Measurements from ENCODE around the gene DECR2.
"Not testable (repeated sequence)": the region's sequence is repeated elsewhere in the genome, so short reads cannot be mapped to it uniquely, and the experiment has no call there.

DECR2 gene

DNA sequence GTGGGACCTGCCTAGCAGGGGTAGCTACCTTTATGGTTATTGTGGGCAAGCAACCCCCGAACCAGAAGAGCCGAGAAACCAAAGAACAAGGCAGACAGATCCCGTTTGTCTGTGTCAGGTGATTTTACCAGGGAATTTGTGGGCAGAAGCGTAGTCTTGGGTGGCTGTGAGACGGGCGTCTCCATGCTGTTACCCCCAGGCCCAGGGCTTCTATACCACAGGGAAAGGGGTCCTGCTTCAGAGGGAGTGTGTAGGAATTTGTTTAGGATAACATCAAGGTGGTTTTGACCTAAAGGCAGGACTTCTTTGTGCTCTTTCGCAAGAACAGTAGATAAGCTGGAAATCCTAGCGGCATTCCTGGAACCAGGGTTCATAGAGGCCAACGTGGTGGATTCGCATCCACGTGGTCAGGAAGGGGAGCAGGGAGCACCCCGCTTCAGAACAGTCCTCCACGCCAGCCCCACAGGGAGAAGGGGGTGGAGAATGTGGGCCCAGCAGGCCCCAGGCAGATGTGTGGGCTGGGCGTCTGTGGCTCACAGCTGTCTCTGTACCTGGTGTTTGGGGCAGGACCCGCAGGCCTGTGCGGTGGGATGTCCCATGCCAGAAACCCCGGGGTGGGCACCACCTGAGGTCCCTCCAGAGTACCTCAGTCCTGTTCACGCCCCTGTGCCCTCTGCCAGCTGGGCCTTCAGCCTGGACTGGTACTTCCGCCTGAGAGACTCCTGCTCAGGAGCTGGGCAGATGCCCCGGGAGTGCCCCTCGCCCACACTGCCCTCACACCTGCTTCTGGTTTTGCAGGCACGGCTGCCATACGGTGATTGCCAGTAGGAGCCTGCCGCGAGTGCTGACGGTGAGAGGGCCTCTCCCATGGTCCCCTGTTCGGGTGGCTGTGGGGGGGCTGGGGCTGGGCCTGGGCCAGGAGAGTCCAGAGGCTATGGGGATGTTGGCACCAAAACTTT, 4.1 kb downstream of the DECR2 start:
- no peak for DNase-seq

DNA sequence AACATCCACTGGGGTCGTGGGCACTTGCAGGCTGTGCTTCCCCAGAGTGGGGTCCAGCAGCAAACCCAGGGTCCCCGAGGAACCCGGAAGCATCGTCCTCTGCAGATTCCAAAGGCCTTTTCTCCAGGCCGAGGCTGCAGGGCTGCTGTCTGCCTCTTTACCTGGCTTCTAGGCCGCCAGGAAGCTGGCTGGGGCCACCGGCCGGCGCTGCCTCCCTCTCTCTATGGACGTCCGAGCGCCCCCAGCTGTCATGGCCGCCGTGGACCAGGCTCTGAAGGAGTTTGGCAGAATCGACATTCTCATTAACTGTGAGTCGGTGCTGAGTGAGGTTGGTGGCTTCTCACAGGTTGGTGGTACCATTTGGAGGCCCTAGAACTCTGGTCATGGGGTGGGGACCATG, 5.6 kb downstream of the DECR2 start:
- DNase-seq = no peak

- DNase-seq = no peak
These were observed 9.0 kb downstream of the DECR2 start for GRCh38 chr16:410516-411178.

DNA sequence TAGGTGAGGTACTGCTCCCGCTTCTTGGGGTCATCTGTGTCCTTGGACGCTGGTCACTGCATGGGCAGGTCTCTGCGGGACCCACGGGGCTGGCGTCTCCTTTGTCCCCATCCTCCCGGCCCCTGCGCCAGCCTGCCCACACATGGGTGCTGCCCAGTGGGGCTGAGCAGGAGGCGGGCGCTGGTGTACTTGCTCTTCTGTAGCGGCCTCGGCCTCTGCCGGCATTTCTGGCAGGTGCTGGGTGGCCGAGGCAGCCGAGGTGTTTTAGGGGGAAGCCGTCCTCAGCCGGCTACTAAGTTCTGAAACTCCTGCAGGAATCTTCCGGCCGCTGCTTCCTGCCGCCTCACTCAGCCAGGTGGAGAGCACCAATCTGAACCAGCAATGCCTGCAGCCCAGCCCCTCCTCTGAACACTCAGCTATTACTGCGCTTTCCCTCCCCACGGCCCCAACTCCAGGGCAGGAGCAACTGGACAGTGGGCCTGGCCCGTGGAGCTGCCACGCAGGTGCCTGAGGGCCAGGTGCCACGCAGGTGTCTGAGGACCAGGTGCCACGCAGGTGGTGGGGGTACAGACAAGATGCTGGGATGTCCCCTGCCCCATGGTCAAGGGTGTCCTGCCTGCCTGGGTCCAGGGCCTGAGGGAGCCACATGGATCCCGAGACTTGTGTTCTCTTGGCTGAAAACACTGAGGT, 10.0 kb downstream of the DECR2 start:
- DNase-seq = no peak

- DNase-seq = no peak
These were observed 12.9 kb downstream of the DECR2 start for GRCh38 chr16:414395-415169.

DNA sequence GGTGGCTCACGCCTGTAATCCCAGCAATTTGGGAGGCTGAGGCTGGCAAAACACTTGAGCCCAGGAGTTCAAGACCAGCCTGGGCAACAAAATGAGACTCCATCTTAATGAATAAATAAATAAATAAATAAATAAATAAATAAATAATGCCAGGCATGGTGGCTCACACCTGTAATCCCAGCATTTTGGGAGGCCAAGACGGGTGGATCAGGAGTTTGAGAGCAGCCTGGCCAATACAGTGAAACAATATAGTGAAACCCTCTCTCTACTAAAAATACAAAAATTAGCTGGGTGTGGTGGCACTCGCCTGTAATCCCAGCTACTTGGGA, 13.4 kb downstream of the DECR2 start:
- not testable (repeated sequence) for DNase-seq

- DNase-seq = not testable (repeated sequence)
These were observed 20.5 kb downstream of the DECR2 start for GRCh38 chr16:422179-422578.

- DNase-seq = no peak
These were observed 22.4 kb downstream of the DECR2 start for GRCh38 chr16:424033-424622.

DNA sequence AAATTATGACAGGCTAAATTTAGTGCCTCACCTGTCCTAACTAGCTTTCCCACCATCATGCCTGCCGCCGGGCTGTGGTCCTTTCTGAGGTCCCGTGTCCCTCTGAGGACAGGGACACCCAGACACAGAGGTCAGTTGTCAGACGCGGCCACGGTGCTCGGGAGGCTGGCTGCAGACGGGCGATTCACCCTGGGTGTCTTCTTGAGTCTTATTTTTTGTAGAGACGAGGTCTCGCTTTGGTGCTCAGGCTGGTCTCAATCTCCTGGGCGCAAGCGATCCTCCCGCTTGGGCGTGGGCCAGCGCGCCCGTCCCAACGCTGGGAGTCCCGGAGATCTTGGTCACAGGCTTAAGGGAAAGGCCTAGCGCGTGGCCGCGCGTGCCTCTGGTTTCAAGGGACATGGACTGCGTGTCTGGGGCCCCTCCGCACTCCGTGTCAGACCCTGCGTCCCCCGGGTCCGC, 23.0 kb downstream of the DECR2 start:
- DNase-seq = no peak

- DNase-seq = peak; percentile 89
These were observed 23.5 kb downstream of the DECR2 start, which contains the start of gene RAB11FIP3 for GRCh38 chr16:425082-425718. Gene RAB11FIP3, plus strand, starts transcription at chr16:425649. Its CDS starts 358 bp downstream, at chr16:426007.

DNA sequence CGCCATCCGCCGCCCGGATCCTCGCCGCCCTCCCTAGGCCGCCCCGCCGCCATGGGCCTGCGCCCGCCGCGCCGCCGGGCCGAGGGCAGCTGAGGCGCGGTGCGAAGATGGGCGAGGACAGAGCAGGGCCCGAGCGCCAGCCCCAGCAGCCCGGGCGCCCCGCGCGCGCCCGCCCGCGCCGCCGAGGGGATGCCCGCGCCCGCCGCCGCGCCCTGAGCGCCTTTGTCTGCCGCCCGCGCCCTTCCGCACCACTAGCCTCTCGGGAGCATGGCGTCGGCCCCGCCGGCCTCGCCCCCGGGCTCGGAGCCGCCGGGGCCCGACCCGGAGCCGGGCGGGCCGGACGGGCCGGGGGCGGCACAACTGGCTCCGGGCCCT, 24.0 kb downstream of the DECR2 start:
- DNase-seq = no peak

GRCh38 chr16:426115-426905, 24.6 kb downstream of the DECR2 start:
- no peak for DNase-seq

GRCh38 chr16:426906-427249, 25.2 kb downstream of the DECR2 start:
- DNase-seq = no peak

GRCh38 chr16:427250-427649, 25.6 kb downstream of the DECR2 start:
- no peak for DNase-seq

DNA sequence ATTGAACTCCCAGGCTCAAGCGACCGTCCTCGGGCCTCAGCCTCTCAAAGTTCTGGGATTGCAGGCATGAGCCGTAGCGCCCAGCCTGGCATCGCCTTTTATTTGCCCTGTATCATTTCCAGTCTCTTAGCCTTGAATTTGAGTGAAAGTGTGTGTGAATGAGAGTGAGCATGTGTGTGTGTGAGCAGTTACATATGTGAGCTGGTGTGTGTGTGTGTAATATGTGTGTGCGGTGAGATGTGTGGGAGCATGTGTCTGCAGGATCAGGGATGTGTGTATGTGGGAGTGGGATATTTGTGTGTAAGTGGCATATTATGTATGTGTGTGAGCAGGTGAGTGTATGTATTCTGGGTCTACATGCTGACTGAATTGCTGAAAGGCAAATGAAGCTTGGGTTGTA, 29.2 kb downstream of the DECR2 start:
- no peak for DNase-seq

GRCh38 chr16:440627-441026, 38.9 kb downstream of the DECR2 start:
- DNase-seq = peak; percentile 58

DNA sequence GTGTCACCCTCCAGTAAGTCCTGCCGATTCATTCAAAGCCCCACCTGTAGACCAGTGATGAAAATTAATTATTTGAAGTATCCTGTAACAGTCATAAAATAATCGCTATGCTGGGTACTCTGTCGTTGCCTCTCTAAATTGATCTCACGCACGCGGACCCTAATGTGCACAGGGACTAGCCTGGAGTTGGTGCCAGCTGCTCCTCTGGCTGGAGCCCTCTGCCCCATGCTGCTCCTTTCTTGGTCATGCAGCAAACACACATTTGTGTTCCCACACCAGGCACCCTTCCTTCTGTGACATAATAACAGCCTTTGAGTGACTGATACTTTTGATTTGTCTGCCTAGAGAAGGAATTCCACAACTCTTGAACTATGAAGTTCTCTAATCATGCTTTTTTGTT, 39.8 kb downstream of the DECR2 start:
- DNase-seq = no peak

GRCh38 chr16:442976-443375, 41.3 kb downstream of the DECR2 start:
- no peak for DNase-seq

- DNase-seq = no peak
These were observed 42.3 kb downstream of the DECR2 start for GRCh38 chr16:444027-444426.

- no peak for DNase-seq
These were observed 43.9 kb downstream of the DECR2 start for GRCh38 chr16:445566-445965.

DNA sequence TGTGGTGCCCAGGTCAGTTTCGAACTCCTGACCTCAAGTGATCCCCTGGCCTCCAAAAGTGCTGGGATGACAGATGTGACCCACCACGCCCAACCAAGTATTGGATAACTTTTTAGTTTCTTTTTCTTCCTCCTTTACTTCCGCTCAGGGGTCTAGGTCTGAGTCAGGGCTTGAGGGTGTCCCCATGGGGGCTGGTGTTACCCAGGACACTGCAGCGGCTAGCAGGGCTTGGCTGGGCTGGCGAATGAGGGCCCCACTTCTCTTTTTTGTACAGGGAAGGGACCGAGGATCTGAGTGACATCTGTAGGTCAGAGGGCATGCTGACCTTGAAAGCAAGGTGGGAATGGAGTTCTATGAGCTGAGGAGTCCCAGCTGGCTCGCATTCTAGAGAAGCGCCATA, 48.7 kb downstream of the DECR2 start:
- DNase-seq = no peak

All from right hindlimb (tissue), 1 donor.